ENCODE data around the gene ETF1.

ETF1 gene

GRCh38 chr5:138560971-138561370 lies 17.9 kb upstream of the ETF1 start:
- no peak for DNase-seq

DNA sequence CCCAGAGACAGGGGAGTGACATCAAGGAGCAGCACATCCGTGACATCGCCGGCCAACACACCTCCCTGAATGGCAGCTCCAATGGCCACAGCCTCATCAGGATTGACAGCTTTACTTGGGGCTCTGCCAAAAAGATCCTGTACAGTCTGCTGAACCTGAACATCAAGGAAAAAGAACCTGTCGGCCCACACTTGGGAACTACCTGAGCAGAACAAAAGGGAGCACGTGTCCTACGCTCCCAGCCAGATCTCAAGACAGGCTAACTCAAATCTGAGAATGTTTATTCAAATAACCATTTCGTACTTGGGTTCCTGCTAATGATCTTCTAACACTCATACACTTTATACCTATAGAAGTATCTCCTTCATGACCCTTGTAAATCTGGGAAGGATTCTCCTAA lies 16.9 kb upstream of the ETF1 start:
- DNase-seq: no peak

DNA sequence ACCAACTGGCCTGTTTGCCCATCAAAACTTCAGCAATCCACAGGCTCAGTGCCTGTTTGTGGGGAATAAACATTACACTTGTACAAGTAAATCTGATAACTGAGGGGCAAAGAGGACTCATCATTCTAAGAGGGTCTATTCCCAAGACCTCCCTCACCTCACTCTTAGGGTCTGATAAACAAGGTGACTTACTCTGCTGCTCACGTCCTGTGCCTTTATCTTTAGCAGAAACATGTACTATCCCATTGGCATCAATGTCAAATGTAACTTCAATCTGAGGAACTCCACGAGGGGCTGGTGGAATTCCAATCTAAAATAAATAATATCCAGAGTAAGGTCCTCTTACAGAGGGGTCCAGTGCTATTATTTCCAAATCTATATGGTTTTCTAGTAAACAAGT lies 14.6 kb upstream of the ETF1 start:
- no peak for DNase-seq

DNA sequence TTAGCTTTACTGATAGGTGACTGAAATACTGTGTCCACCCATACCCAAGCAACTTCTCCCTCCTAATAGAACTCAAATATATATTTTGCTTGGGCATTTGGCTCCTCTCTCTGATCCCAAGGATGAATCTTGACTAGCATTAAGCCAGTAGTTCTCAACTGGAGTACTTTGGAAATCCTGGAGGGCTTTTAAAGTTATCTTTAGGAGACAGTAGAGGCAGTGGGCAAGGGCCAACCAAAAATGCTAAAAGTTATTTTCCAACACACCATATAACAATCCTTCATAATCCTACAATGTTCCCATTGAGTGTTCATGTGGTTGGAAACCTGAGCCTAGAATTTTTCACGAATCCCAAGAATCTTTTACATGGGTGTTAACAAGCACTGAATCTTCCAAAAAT lies 11.1 kb upstream of the ETF1 start:
- DNase-seq: no peak

GRCh38 chr5:138553437-138554095 lies 10.5 kb upstream of the ETF1 start:
- DNase-seq: peak in 1 of 3 experiments; percentile 2

DNA sequence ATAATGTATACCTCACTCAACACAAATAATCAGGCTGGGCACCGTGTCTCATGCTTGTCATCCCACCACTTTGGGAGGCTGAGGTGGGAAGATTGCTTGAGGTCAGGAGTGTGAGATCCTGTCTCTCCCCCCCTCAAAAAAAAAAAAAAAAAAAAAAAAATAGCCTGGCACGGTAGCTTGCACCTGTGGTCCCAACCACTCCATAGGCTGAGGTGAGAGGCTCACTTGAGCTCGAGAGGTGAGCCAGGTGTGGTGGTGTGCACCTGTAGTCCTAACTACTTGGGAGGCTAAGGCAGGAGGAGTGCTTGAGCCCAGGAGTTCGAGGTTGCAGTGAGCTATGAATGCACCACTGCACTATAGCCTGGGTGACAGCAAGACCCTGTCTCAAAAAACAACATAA lies 9.6 kb upstream of the ETF1 start:
- DNase-seq: no peak

- DNase-seq: no peak
These were observed 6.4 kb upstream of the ETF1 start for GRCh38 chr5:138549414-138549813.

DNA sequence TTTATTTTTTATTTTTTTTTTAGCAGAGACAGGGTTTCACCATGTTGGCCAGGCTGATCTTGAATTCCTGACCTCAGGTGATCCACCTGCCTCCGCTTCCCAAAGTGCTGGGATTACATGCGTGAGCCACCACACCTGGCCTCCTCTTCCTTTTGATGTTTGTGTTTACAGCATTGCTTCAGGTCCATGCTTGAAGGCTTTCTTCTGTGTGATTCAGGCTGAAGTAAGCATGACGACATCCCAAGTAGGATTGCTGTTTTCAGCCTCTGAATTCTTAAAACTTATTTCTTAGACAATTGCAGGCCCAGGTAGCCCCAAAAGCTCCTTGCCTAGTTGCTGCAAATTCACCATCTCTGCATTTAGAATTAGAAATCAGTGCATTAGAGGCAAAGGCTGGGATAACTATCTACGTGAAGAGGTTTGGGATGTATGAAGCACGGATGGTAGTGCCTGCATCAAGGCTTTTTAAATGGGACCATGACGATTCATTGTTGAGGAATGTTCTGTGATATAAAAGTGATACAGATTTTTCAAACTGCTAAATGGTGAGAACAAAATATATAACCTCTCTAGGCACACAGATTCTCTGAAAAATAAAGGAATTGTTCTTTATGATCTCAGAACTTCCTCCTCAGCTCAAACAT lies 3.0 kb upstream of the ETF1 start:
- no peak for DNase-seq

DNA sequence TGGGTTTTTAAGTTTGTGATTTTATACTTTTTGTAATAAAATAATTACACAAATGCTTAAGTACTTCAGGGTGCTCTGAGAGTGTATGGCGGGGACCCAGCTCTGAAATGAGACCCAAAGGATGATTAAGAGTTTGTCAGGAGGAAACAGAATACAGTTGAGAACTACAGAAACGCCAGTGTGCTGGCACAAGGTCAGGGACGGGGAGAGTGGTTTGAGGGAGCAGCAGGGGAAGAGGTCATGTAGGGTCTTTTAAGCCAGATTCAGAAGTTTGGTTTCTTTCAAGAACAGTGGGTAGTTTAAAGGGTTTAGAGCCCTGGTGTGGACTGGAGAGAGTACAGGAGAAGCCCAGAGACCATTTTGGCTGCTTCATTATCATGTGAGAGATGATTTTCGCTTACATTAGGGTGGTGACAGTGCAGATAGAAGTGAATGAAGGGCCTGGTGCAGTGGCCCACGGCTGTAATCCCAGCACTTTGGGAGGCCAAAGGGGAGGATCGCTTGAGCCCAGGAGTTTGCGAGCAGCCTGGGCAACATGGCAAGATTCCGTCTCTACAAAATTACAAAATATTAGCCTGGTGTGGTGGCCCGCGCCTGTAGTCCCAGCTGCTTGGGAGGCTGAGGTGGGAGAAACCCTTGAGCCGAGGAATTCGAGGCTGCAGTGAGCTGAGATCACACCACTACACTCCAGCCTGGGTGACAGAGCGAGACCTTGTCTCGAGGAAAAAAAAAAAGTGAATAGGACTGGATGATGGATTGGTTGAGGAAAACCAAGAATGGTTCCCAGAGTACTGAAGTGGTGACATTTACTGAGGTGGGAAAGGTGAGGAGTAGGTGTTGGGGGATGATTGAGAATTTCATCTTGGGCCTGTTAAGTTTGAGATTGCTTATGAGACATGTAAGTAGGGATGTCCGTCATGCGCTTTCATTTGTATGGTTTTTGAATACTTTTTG lies 1.4 kb upstream of the ETF1 start:
- DNase-seq: no peak

DNA sequence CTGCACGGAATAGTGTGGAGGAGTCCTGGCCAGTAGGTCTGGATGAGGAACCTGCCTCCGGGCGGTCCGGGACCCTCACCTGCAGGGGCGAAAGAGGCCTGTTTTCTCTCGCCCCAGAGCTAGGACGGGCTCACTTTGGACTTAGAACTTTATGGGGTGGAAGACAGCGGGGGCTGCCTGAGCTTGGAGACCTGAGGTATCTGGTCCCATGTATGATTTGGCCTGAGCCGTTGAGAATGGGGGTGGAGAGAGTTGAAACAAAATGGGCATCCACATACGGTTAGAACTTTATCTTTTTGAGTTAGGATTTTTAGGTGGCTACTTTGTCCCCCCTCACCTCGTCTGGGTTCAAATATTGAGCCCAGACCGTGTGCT lies 681 bp upstream of the ETF1 start:
- no peak for DNase-seq

GRCh38 chr5:138542180-138542955 lies 668 bp downstream of the ETF1 start:
- peak in 1 of 3 experiments; percentile 28 for DNase-seq

DNA sequence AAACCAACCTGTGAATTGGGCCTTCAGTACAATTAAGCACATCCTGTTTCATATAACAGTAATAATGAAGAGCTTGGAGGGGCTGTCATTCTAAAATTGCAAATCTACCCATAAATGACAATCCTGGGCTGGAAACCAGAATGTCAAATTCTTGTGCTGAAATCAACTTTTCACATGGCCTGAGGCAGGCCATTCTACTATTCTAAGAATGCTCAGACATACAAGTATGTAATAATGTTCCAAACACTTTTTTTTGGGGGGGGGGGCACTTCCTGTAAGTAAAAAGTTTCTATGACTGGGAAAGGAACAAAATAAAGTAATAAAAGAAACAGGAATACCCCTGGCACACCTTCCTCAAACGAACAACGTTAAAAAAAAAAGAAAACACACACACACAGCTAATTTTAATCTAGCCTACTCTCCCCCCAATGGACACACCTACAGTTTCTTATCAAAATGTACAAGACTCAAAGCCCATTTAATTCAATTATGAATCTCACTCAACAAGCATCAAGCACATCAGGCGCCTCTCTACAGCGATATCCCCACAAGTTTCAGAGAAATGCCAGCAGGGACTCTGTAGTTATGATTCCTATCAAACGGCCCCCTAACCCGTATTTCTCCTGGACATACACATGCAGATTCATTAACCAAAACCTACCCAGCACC lies 1.4 kb downstream of the ETF1 start:
- DNase-seq: no peak

- DNase-seq: no peak
These were observed 3.2 kb downstream of the ETF1 start for GRCh38 chr5:138539791-138540190.

DNA sequence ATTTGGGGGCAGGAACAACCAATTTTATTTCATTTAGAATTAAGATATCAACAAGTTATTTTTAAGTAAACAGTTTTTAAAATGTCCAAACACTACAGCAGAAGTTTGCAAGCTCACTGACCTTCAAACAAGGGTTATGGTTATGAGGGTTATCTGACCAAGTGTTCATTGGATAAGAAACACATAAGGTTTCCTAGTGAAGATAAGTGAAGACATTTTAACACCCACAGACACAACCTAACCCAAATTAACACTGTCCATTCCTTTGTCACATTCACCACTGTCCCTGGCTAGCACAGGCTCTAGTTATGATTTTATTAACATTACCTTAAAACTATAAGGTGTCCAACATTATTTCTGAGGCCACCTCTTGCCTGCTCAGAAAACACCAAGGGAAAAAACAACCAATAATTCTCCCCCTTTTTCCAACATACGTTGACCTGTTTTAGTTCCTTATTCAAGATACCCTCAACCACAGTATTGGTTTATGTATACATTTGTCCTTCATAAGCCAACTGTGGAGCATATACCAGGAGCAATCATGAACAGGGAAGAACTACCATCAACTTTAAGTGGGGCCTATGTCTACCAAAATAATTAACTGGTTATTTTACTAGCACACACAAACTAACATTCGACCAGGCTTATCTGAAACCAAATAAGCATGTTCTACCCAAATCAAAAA lies 4.0 kb downstream of the ETF1 start:
- no peak for DNase-seq

GRCh38 chr5:138536665-138537315 lies 6.2 kb downstream of the ETF1 start:
- DNase-seq: no peak

GRCh38 chr5:138536215-138536614 lies 6.8 kb downstream of the ETF1 start:
- no peak for DNase-seq

DNA sequence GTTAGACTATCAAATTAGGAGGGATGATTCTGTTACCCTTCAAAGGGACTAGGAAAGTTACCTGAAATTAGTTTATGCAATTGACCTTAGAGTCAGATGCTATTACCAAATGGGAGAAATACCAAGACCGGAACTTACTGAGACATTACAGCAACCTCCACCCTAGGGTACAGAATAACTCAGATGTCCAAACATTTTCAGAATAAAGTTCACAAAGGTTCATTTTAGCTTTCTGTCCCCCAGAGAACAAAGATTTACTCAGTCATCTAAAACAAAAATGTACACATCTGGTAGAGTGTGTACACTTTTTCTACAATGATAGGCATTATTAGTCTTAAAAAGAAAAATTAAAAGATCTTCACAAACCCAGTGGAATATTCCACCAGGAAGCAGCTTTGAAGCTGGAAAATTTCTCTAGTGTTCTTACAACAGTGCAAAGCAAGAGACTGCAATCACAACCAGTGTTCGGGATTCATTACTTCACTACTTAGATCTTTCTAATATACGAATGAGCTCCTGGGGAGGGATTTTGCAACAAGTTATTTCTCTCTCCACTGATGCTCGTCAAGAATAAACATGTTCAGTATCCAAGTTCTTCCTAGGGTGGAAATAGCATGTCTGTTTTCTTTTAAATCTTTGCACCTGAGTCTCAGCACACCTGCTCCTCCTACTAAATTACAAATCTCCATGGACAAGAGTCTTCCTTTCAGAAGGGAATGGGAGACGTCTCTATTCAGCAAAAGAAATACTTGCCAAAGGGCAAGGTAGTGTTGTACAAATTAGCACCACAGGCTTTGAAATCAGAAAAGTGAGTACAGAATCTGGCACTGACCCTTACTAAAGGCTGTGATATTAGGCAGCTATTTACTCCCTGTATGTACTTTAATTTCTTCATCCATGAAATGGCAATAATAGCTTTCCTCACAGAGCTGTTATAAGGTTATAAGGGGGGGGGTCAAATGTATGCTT lies 8.8 kb downstream of the ETF1 start:
- no peak for DNase-seq

GRCh38 chr5:138529812-138530211 lies 13.2 kb downstream of the ETF1 start:
- DNase-seq: no peak

DNA sequence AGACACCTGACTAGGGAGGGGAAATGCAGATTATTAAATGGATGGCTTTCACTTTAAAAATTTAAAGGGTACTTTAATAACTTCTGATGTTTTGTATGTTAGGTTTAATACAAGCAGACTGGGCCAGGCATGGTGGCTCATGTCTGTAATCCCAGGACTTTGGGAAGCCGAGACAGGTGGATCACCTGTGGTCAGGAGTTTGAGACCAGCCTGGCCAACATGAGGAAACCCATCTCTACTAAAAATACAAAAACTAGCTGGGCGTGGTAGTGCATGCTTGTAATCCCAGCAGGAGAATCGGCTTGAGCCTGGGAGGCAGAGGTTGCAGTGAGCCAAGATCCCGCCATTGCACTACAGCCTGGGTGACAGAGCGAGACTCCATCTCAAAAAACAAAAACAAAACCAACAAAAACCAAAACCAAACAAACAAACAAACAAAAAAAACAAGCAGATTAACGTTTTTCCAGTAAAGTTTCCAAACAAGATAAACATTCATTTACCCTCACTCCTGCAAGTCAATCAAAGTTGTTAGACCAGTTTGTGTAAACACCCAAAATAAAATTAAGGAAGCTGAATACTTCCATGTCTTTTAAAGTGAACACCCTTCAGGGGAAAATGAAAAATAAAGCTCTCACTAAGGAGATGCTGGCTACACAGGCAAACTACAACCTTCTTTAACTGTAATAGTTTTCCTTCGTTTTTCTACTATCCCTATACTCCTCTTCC lies 14.1 kb downstream of the ETF1 start:
- DNase-seq: no peak
